SK-N-SH treated with all-trans-retinoic acid at 6 μM for 48 hours (cell line): ENCODE data around the gene BMERB1.

Experiments
- ATAC-seq: fragments of 200-7000 bp; cut with Tn5 transposase; 3 replicates; pipeline ENCODE4 v1.9.1; 2020; ENCODE audit warnings: mild to moderate bottlenecking, moderate library complexity
- BACH2 ChIP-seq: fragments of 250-450 bp; sonication (Bioruptor Pico); IDR thresholded peaks from 2 replicates; pipeline ENCODE4 v1.9.0; 2021; ENCODE audit warnings: mild to moderate bottlenecking, borderline replicate concordance
- CSDC2 ChIP-seq: fragments of 250-450 bp; sonication (Bioruptor Pico); IDR thresholded peaks from 2 replicates; pipeline ENCODE4 v1.5.0; 2020; ENCODE audit warnings: mild to moderate bottlenecking, moderate library complexity
- GLIS3 ChIP-seq: fragments of 250-450 bp; sonication (Bioruptor Pico); IDR thresholded peaks from 2 replicates; pipeline ENCODE4 v1.5.0; 2020; ENCODE audit warnings: mild to moderate bottlenecking, moderate library complexity
- ISL1 ChIP-seq: fragments of 250-450 bp; sonication (Bioruptor Pico); IDR thresholded peaks from 2 replicates; pipeline ENCODE4 v2.1.2; 2022; ENCODE audit warnings: mild to moderate bottlenecking, moderate library complexity
- OSR1 ChIP-seq: fragments of 250-450 bp; sonication (Bioruptor Pico); IDR thresholded peaks from 2 replicates; pipeline ENCODE4 v1.8.0; 2022; ENCODE audit warnings: moderate library complexity, mild to moderate bottlenecking, inconsistent platforms
- PPARA ChIP-seq: fragments of 250-450 bp; sonication (Bioruptor Pico); IDR thresholded peaks from 2 replicates; pipeline ENCODE4 v1.5.0; 2020; ENCODE audit warnings: mild to moderate bottlenecking, borderline replicate concordance
- RARB ChIP-seq: fragments of 250-450 bp; sonication (Bioruptor Pico); IDR thresholded peaks from 2 replicates; pipeline ENCODE4 v1.8.0; 2021; ENCODE audit warnings: mild to moderate bottlenecking, moderate library complexity
- SNAI2 ChIP-seq: fragments of 250-450 bp; sonication (Bioruptor Pico); IDR thresholded peaks from 2 replicates; pipeline ENCODE4 v1.5.0; 2020; ENCODE audit warnings: mild to moderate bottlenecking, moderate library complexity
- TCF4 ChIP-seq: fragments of 250-450 bp; sonication (Bioruptor Pico); IDR thresholded peaks from 2 replicates; pipeline ENCODE4 v1.8.0; 2021; ENCODE audit warnings: mild to moderate bottlenecking, moderate library complexity, borderline replicate concordance
- ZFP3 ChIP-seq: fragments of 250-450 bp; sonication (Bioruptor Pico); IDR thresholded peaks from 2 replicates; pipeline ENCODE4 v1.5.0; 2020; ENCODE audit warnings: mild to moderate bottlenecking, moderate library complexity
- ZFP30 ChIP-seq: fragments of 450-650 bp; formaldehyde crosslinking; IDR thresholded peaks from 2 replicates; pipeline ENCODE4 v1.5.0; 2022; ENCODE audit warnings: mild to moderate bottlenecking, moderate library complexity
- ZNF565 ChIP-seq: fragments of 450-650 bp; formaldehyde crosslinking; conservative IDR thresholded peaks from 2 replicates; pipeline ENCODE4 v1.5.0; 2020; ENCODE audit warnings: low read depth, mild to moderate bottlenecking, moderate library complexity
- ZNF70 ChIP-seq: fragments of 450-650 bp; formaldehyde crosslinking; IDR thresholded peaks from 2 replicates; pipeline ENCODE4 v1.5.0; 2020; ENCODE audit warnings: mild to moderate bottlenecking, moderate library complexity
- ZNF8 ChIP-seq: fragments of 450-650 bp; formaldehyde crosslinking; IDR thresholded peaks from 2 replicates; pipeline ENCODE4 v1.5.0; 2020; ENCODE audit warnings: mild to moderate bottlenecking, moderate library complexity
- TF ChIP-seq, protein P1 (sequence below): fragments of 250-450 bp; sonication (Bioruptor Pico); IDR thresholded peaks from 2 replicates; pipeline ENCODE4 v1.5.0; 2020; ENCODE audit warnings: mild to moderate bottlenecking, moderate library complexity
- TF ChIP-seq, protein P2 (sequence below): fragments of 250-450 bp; sonication (Bioruptor Pico); IDR thresholded peaks from 2 replicates; pipeline ENCODE4 v1.5.1; 2021; ENCODE audit warnings: mild to moderate bottlenecking, moderate library complexity
- TF ChIP-seq, protein P3 (sequence below): fragments of 250-450 bp; sonication (Bioruptor Pico); IDR thresholded peaks from 2 replicates; pipeline ENCODE4 v1.8.0; 2021; ENCODE audit warnings: low read depth, mild to moderate bottlenecking, moderate library complexity, borderline replicate concordance
- TF ChIP-seq, protein P4 (sequence below): fragments of 250-450 bp; sonication (Bioruptor Pico); IDR thresholded peaks from 2 replicates; pipeline ENCODE4 v1.8.0; 2020; ENCODE audit warnings: mild to moderate bottlenecking, moderate library complexity, borderline replicate concordance

BMERB1 gene

DNA sequence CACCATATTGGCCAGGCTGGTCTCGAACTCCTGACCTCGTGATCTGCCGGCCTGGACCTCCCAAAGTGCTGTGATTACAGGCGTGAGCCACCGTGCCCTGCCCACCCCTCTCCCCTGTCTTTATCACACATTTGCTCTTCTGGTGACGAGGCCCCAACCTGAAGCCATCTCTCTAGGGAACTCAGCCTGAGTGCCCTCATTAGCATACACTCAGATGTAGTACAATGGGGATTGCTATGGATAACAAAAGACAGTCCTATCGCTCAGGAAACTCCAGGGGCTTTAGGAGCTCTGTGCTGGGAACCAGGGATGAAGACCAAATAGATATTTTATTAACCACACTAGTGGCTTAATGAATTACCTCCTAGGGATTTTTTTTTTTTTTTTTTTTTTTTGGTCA is 107.9 kb downstream of the BMERB1 start:
- no peak for ATAC-seq
- TF ChIP-seq ZNF565 (CRISPR knock-in tag) (no peak), CSDC2 (CRISPR knock-in tag) (no peak), ZNF8 (CRISPR knock-in tag) (no peak)
- TF ChIP-seq, all 23 proteins: peak for 0

DNA sequence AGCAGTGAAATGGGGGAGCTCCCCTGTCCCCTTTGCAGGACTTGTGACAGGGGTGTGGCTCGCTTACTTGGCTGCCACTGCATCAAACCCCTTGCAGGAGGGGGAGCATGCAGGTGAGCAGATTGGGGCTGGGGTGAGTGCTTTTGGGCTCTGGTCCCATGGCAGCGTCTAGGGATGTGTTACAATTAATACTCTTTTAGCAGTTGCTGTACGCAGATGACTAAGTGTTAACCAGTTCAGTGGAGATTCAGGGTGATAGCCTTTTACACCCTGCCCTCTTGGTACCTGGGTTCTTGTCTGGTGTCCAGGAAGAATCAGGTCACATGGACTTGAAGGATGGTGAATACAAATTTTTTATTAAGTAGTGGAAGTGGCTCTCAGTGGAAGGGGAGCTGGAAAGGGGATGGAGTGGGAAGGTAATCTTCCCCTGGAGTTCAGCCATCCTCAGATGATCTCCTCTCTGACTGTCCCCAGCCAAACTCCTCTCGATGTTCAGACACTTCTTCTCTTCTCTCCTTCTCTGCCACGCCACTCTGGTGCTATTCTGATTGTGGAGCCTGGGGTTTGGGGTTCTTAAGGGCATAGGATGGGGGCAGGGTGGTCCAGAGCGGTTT is 108.5 kb downstream of the BMERB1 start:
- no peak for ATAC-seq
- no peak for TF ChIP-seq ZNF70 (CRISPR knock-in tag)
- TF ChIP-seq BACH2 (CRISPR knock-in tag) = no peak
- TF ChIP-seq, protein P1, sequence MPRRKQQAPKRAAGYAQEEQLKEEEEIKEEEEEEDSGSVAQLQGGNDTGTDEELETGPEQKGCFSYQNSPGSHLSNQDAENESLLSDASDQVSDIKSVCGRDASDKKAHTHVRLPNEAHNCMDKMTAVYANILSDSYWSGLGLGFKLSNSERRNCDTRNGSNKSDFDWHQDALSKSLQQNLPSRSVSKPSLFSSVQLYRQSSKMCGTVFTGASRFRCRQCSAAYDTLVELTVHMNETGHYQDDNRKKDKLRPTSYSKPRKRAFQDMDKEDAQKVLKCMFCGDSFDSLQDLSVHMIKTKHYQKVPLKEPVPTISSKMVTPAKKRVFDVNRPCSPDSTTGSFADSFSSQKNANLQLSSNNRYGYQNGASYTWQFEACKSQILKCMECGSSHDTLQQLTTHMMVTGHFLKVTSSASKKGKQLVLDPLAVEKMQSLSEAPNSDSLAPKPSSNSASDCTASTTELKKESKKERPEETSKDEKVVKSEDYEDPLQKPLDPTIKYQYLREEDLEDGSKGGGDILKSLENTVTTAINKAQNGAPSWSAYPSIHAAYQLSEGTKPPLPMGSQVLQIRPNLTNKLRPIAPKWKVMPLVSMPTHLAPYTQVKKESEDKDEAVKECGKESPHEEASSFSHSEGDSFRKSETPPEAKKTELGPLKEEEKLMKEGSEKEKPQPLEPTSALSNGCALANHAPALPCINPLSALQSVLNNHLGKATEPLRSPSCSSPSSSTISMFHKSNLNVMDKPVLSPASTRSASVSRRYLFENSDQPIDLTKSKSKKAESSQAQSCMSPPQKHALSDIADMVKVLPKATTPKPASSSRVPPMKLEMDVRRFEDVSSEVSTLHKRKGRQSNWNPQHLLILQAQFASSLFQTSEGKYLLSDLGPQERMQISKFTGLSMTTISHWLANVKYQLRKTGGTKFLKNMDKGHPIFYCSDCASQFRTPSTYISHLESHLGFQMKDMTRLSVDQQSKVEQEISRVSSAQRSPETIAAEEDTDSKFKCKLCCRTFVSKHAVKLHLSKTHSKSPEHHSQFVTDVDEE (CRISPR knock-in tag) = no peak
- no peak for TF ChIP-seq ISL1 (CRISPR knock-in tag)
- no peak for TF ChIP-seq TCF4 (CRISPR knock-in tag)
- TF ChIP-seq PPARA = no peak
- no peak for TF ChIP-seq RARB (CRISPR knock-in tag)
- TF ChIP-seq, protein P2, sequence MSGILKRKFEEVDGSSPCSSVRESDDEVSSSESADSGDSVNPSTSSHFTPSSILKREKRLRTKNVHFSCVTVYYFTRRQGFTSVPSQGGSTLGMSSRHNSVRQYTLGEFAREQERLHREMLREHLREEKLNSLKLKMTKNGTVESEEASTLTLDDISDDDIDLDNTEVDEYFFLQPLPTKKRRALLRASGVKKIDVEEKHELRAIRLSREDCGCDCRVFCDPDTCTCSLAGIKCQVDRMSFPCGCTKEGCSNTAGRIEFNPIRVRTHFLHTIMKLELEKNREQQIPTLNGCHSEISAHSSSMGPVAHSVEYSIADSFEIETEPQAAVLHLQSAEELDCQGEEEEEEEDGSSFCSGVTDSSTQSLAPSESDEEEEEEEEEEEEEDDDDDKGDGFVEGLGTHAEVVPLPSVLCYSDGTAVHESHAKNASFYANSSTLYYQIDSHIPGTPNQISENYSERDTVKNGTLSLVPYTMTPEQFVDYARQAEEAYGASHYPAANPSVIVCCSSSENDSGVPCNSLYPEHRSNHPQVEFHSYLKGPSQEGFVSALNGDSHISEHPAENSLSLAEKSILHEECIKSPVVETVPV (CRISPR knock-in tag) = no peak
- TF ChIP-seq, protein P3, sequence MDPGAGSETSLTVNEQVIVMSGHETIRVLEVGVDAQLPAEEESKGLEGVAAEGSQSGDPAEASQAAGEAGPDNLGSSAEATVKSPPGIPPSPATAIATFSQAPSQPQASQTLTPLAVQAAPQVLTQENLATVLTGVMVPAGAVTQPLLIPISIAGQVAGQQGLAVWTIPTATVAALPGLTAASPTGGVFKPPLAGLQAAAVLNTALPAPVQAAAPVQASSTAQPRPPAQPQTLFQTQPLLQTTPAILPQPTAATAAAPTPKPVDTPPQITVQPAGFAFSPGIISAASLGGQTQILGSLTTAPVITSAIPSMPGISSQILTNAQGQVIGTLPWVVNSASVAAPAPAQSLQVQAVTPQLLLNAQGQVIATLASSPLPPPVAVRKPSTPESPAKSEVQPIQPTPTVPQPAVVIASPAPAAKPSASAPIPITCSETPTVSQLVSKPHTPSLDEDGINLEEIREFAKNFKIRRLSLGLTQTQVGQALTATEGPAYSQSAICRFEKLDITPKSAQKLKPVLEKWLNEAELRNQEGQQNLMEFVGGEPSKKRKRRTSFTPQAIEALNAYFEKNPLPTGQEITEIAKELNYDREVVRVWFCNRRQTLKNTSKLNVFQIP (CRISPR knock-in tag) = no peak
- TF ChIP-seq ZNF8 (CRISPR knock-in tag) = no peak
- TF ChIP-seq ZNF565 (CRISPR knock-in tag) = no peak
- TF ChIP-seq CSDC2 (CRISPR knock-in tag) = no peak
- TF ChIP-seq ZFP30 = no peak
- TF ChIP-seq ZFP3 (CRISPR knock-in tag) = no peak
- TF ChIP-seq OSR1 = no peak
- TF ChIP-seq, protein P4, sequence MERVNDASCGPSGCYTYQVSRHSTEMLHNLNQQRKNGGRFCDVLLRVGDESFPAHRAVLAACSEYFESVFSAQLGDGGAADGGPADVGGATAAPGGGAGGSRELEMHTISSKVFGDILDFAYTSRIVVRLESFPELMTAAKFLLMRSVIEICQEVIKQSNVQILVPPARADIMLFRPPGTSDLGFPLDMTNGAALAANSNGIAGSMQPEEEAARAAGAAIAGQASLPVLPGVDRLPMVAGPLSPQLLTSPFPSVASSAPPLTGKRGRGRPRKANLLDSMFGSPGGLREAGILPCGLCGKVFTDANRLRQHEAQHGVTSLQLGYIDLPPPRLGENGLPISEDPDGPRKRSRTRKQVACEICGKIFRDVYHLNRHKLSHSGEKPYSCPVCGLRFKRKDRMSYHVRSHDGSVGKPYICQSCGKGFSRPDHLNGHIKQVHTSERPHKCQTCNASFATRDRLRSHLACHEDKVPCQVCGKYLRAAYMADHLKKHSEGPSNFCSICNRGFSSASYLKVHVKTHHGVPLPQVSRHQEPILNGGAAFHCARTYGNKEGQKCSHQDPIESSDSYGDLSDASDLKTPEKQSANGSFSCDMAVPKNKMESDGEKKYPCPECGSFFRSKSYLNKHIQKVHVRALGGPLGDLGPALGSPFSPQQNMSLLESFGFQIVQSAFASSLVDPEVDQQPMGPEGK (CRISPR knock-in tag) = no peak
- TF ChIP-seq SNAI2 (CRISPR knock-in tag) = no peak

DNA sequence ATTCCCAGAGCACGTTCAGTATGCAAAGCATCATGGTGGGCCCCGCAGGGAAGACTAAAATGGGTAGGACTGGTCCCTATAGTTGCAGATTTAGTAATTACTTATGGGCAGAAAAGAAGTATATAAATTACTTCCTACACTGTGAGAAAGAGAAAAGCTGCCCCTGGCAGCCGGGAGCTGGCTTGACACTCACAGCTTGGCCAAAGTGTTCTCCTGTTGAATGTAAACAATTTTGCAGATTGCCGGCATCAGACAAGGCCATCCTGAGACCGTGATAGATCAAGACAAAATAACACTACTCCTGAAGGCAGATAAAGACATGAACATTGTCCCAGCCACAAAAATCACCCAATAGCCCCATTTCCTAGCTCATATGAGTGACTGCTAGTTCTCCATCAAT is 110.0 kb downstream of the BMERB1 start:
- ATAC-seq = no peak

More for the DNA sequence above, 110.0 kb downstream of the BMERB1 start:
- TF ChIP-seq CSDC2 (CRISPR knock-in tag) (no peak), RARB (CRISPR knock-in tag) (no peak), ZFP3 (CRISPR knock-in tag) (no peak), TCF4 (CRISPR knock-in tag) (no peak), ISL1 (CRISPR knock-in tag) (no peak), OSR1 (no peak), ZNF565 (CRISPR knock-in tag) (no peak), ZNF70 (CRISPR knock-in tag) (no peak), GLIS3 (CRISPR knock-in tag) (no peak)
- TF ChIP-seq, protein P4 (CRISPR knock-in tag) = no peak
- TF ChIP-seq, protein P3 (CRISPR knock-in tag) = no peak
